ENCODE measurements around the gene IRF7.

The IRF7 gene

GRCh38 chr11:623999-624704 lies 8.4 kb upstream of the IRF7 start:
- no peak overlapping the region for H3K4me3 ChIP-seq (ENCODE audit: low read depth, low read length)
- DNase-seq (ENCODE audit: low read depth, low spot score) = no peak
- ChIA-PET POLR2A (interaction anchor here (1.1 kb wide), 1 partner anchor 15 kb away, joined by 4 read pairs; no protein-coding TSS in a partner anchor), CTCF (no interaction called here)
- no peak for TF ChIP-seq CTCF (IDR thresholded peaks at IDR 0.05; ENCODE audit: insufficient read depth, low read length, missing control alignments)

DNA sequence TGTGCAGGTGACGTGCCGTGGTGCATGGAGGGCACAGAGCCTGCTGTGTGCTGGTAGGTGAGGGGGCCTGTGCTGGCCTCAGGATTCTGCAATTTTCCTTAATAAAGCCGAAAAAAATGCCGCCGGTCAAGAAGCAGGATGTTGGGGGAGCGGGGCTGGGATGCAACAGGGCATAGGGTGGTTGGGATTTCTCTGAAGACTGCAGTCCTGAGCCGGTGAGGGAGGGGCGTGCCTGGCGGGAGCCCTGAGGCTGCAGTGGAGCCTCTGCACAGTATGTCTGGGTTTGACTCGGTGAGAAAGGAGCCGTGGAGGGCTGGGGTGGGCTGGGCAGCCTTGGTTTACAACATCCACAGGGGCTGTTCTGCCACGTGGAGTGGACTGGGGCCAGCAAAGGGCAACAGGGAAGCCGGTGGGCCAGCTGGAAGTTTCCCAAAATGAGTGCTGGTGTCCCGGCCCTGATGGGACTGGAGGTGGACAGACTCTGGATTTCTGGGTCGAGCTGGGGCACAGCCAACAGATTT lies 7.7 kb upstream of the IRF7 start:
- no peak for DNase-seq (ENCODE audit: low read depth, low spot score)
- POLR2A ChIA-PET = interaction anchor here (1.1 kb wide), 1 partner anchor 15 kb away, joined by 4 read pairs; no protein-coding TSS in a partner anchor
- no peak overlapping the region for H3K4me3 ChIP-seq (ENCODE audit: low read depth, low read length)
- no peak for TF ChIP-seq CTCF (IDR thresholded peaks at IDR 0.05; ENCODE audit: insufficient read depth, low read length, missing control alignments)
- CTCF ChIA-PET = no interaction called here

GRCh38 chr11:621838-622237 lies 6.1 kb upstream of the IRF7 start:
- DNase-seq (ENCODE audit: low read depth, low spot score) = no peak
- no peak for TF ChIP-seq CTCF (IDR thresholded peaks at IDR 0.05; ENCODE audit: insufficient read depth, low read length, missing control alignments)
- ChIA-PET POLR2A (no interaction called here), CTCF (no interaction called here)
- no peak overlapping the region for H3K4me3 ChIP-seq (ENCODE audit: low read depth, low read length)

GRCh38 chr11:620935-621814 lies 5.4 kb upstream of the IRF7 start:
- TF ChIP-seq CTCF (IDR thresholded peaks at IDR 0.05; ENCODE audit: insufficient read depth, low read length, missing control alignments) = no peak
- no peak for DNase-seq (ENCODE audit: low read depth, low spot score)
- ChIA-PET CTCF (no interaction called here), POLR2A (no interaction called here)
- H3K4me3 ChIP-seq (ENCODE audit: low read depth, low read length) = no peak overlapping the region

DNA sequence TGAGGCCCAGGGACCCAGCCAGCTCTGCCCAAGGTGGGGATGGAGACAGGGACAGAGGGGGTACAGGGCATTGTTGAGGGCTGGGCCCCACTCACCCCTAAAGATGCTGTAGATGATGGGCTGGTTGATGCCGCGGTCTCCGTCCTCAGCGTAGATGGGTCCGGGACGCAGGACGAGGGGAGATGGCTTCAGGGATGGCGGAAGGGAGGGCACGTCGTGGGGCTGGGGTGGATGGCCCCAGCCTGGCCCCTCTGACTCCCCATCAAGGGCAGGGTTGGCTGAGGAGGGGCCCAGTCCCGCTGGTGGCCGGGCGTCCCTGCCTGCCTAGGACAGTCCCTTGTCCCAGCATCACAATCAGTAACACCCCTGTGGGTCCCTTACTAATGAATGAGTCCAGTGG lies 4.5 kb upstream of the IRF7 start:
- no peak for DNase-seq (ENCODE audit: low read depth, low spot score)
- H3K4me3 ChIP-seq (ENCODE audit: low read depth, low read length) = no peak overlapping the region
- ChIA-PET CTCF (no interaction called here), POLR2A (no interaction called here)
- TF ChIP-seq CTCF (IDR thresholded peaks at IDR 0.05; ENCODE audit: insufficient read depth, low read length, missing control alignments) = no peak

DNA sequence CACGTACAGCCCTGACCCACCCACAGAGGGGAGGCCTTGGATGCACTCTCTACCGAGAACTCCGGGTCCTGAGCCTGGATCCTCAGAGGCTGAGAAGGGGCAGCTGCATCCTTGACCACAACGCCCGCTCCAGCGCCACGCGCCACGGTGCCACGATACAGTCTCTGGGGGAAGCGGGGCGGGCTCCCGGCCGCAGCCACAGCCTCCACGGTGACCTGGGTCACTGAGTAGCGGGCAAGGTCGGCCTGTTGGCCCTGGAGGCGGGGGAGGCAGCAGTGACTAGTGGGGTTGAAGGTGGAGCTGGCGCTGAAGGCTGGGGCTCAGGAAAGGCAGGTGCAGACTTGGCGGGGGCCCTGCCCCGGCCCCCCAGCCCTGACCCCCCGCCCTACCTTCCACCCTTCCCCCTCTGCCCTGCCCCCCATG lies 3.9 kb upstream of the IRF7 start:
- H3K4me3 ChIP-seq (ENCODE audit: low read depth, low read length) = no peak overlapping the region
- ChIA-PET CTCF (no interaction called here), POLR2A (no interaction called here)
- DNase-seq (ENCODE audit: low read depth, low spot score) = no peak
- no peak for TF ChIP-seq CTCF (IDR thresholded peaks at IDR 0.05; ENCODE audit: insufficient read depth, low read length, missing control alignments)
